ENCODE data around the gene RPL29.

RPL29 gene

DNA sequence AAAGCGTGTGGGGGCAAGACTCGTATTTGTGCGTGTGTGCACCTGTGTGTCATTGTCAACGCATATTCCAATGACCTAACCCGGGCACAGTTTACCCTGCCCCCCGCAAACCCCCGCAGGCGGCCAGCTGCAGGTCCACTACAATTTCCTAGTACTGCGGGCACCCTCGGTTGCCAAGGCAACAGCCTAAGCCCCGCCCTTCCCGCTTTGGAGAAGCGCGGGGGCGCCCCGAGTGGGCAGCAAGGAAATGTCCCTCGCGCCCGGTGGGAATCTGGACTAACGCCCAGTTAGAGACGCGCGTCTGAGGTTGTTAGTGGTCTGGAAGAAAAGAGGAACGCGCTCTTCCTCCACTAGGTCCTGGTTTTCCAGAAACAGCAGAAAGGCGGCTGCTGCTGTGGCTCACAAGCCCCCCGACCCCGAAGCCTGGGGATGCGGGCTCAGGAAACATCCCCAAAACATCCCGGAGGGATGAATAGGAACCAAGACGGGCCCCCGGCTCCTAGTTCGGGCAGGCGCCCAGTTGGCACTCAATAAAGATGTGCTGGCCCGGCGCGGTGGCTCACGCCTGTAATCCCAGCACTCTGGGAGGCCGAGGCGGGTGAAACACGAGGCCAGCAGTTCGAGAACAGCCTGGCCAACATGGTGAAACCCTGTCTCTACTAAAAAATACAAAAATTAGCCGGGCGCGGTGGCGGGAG is 19.7 kb downstream of the RPL29 start:
- DNase-seq (ENCODE audit: extremely low spot score) = no peak

DNA sequence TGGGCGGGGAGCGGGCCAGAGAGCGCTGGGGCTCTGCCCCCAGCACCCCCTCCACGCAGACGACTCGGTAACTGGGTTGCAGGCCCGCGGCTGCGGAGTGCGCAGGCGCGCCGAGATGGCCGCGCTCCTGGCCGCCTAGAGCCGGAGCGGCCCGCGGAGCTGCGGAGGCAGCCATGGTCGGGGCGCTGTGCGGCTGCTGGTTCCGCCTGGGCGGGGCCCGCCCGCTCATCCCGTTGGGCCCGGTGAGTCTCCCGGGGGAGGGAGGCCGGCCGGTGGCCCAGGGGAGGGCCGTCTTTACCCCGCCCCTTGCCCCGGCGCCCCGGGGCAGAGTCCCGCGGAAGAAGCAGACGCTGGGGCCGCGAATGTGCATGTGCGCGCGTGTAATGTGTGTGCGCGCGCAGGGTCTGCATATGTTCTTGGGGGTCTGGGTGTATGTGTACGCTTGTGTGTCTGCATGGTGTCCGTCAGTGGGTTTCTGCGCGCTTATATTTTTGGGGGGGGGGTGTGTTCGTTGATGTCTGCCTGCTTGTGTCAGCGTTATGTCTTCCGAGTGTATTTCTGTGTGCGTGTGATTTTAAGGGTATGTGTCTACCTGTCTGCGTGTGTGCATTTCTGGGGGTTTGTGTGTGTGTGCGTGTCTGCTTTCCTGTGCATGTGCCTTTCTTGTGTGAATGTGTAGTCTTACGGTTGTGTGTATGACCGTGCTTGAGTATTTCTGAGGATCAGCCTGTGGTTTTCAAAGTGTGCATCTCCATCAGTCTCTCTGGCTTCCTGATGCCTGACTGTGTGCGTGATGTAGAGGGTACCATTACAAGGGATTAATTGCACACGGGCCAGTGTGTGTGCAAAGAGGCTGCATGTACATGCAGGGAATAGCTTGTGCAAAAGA is 20.5 kb downstream of the RPL29 start, which contains the start of gene ABHD14A:
TSS of gene ABHD14A (plus strand) at position 102 of the 889 bp plus-strand sequence. CDS start at position 174, 72 bp downstream.
- ChIA-PET POLR2A (interaction anchor here (1.8 kb wide), 1 partner anchor 12 kb away, joined by 4 read pairs; no protein-coding TSS in a partner anchor), CTCF (interaction anchor here (0.7 to 3.6 kb wide), 10 partner anchors 8 to 66 kb away, joined by 3 to 64 read pairs (median 9); partner anchors contain the start of genes ACY1, PARP3 and RRP9)
- DNase-seq (ENCODE audit: extremely low spot score) = peak; percentile 92
- TF ChIP-seq, protein P1, sequence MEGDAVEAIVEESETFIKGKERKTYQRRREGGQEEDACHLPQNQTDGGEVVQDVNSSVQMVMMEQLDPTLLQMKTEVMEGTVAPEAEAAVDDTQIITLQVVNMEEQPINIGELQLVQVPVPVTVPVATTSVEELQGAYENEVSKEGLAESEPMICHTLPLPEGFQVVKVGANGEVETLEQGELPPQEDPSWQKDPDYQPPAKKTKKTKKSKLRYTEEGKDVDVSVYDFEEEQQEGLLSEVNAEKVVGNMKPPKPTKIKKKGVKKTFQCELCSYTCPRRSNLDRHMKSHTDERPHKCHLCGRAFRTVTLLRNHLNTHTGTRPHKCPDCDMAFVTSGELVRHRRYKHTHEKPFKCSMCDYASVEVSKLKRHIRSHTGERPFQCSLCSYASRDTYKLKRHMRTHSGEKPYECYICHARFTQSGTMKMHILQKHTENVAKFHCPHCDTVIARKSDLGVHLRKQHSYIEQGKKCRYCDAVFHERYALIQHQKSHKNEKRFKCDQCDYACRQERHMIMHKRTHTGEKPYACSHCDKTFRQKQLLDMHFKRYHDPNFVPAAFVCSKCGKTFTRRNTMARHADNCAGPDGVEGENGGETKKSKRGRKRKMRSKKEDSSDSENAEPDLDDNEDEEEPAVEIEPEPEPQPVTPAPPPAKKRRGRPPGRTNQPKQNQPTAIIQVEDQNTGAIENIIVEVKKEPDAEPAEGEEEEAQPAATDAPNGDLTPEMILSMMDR (IDR thresholded peaks at IDR 0.05; ENCODE audit: control extremely low read depth, extremely low read depth, low read depth, missing control alignments) = no peak

More for the DNA sequence above, 19.7 kb downstream of the RPL29 start:
- TF ChIP-seq, protein P1 (IDR thresholded peaks at IDR 0.05; ENCODE audit: control extremely low read depth, extremely low read depth, low read depth, missing control alignments) = no peak
- ChIA-PET POLR2A (interaction anchor here (1.8 kb wide), 1 partner anchor 11 kb away, joined by 4 read pairs; no protein-coding TSS in a partner anchor), CTCF (interaction anchor here (1.3 to 3.6 kb wide), 4 partner anchors 7 to 31 kb away, joined by 5 to 64 read pairs (median 26); partner anchors contain the start of gene ACY1)

DNA sequence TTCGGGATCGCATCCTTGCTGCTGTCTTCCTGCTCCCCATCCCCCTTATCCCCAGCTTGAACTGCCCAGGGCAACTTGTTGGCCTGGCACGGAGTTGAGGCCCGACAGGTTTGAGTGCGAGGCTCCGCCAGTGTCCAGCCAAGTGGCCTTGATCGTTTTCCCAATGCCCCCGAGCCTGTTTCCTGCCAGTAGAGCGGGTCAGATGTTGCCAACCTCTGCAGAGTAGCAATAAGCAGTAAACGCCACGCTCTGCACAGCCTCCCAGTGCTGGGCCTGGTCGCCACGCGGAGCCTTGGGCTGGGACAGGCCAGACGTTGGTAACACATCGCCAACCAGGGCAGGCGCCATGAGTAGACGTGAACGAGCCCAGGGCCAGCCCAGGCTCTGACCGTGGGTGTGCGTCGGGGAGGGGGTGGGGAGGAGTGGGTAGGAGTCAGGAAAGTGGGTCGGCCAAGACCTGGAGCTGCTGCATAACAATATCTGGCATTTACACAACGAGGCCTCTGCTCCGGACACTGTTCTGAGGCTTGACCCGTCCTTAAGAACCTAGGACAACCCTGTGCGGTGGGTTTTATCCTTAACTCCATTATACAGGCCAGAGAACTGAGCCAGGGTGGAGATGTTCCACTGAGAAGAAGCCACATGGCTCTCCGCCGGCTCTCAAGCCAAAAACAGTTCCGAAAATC is 21.3 kb downstream of the RPL29 start:
- TF ChIP-seq, protein P1 (IDR thresholded peaks at IDR 0.05; ENCODE audit: control extremely low read depth, extremely low read depth, low read depth, missing control alignments) = no peak
- ChIA-PET CTCF (interaction anchor here (0.7 to 3.6 kb wide), 26 partner anchors 9 to 1728 kb away, joined by 3 to 64 read pairs (median 5); partner anchors contain the start of genes ACY1, DUSP7, GPR62 and PARP3), POLR2A (interaction anchor here (0.8 to 1.5 kb wide), 4 partner anchors 8 to 31 kb away, joined by 3 to 7 read pairs (median 4); partner anchors contain the start of gene RPL29)
- no peak for DNase-seq (ENCODE audit: extremely low spot score)

DNA sequence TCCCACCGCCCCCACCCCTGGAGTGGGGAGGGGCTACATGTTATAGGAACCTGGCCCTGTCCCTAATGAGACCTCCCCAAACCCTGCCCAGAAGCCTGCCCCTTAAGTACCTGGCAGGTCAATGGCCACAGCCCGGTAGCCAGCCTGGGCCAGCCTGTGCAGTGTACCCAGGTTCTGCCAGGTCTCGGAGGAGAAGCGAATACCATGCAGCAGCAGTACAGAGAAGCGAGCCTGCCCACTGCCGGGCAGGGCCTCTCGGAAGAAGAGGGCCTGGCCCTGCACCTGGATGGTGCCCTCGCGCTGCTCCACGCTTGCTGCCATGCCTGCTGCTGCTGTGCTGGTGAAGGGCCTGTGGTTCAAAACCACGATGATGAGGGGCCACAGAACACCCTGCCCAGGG is 24.3 kb downstream of the RPL29 start:
- POLR2A ChIA-PET = no interaction called here
- TF ChIP-seq, protein P1 (IDR thresholded peaks at IDR 0.05; ENCODE audit: control extremely low read depth, extremely low read depth, low read depth, missing control alignments) = no peak
- no peak for DNase-seq (ENCODE audit: extremely low spot score)
- CTCF ChIA-PET = interaction anchor here (0.8 to 6.0 kb wide), 4 partner anchors 10 to 29 kb away, joined by 3 to 40 read pairs (median 10); partner anchors contain the start of genes ACY1, PARP3 and RRP9

DNA sequence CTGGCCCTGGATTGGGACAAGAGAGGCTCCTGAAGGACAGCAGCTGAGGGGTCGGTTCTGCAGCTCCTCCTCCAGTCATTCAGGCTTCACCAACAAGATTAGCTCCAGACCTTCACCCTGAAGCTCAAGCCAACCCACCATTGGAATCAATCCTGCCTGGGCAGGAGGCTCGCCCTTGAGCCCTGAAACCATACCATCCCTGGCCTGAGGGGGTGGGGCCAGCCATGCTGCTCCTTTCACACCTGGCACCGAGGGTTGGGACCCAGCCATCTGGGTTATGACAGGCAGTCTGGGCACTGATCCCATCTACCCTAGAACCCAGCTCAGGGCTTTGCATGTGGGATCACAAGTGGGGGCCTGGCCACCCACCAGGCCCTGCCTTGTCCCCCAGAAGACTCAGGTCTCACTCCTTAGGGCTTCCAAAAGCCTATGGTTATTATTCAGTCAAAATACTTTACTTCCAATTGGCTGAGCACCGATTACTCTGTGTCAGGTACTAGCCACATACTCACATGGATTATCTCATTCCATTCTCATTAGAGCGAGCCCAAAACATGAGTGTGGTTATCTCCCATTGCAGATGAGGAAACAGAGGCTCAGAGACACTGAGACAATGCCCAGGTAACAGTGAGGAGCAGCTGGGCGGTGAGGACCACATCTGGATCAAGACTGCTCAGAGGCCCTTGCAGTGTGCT is 24.9 kb downstream of the RPL29 start:
- ChIA-PET POLR2A (no interaction called here), CTCF (interaction anchor here (4.2 to 6.0 kb wide), 2 partner anchors 12 to 29 kb away, joined by 17 to 40 read pairs; partner anchors contain the start of genes ACY1, PARP3 and RRP9)
- no peak for DNase-seq (ENCODE audit: extremely low spot score)
- TF ChIP-seq, protein P1 (IDR thresholded peaks at IDR 0.05; ENCODE audit: control extremely low read depth, extremely low read depth, low read depth, missing control alignments) = no peak
